ENCODE data around the gene ALCAM. TPM values are rescaled to one million over a fixed set of nuclear protein-coding genes. Genes with fewer than 3 reads are reported as not detected.

Gene ALCAM
- total RNA-seq, 3 donors from 2014 or later: 12.6 to 23.7 (median 14.8) TPM

DNA sequence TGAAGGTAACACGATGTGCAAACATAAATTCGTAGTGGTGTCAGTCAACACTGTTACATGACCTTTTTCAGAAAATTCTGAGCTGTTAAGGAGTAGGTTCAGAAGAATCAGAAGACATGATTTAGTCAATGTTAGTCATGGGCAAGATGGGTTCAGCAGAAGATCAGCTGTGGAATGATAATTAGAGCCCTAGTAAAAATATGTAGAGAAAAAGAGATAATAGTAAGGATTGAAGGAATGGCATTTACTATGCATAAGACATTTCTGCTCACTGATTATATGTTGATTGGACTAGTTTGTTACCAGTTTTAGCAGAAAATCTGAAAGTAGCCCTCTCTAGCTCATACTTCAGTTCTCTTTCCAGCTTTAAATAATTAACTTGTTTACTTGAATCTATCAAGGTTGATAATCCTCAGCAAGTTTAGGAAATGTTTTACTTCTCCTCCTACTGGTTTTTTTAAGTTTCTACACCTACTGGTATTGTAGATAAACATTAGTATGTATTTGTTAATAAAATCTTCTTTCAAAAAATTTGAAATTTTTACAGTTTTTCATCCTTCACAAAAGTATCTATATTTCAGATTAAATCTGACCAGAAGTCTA lies 98.6 kb downstream of the ALCAM start:
- intact Hi-C loops (cut with DNase I, micrococcal nuclease): no loop called here
- H3K4me3 ChIP-seq: no peak overlapping the region
- no peaks in the 10 kb centered on the region for H3K9me3 ChIP-seq
- no peaks in the 10 kb centered on the region for H3K4me1 ChIP-seq (ENCODE audit: low read depth)
- DNase-seq: no peak
- no peak for ATAC-seq
- TF ChIP-seq, protein P1, sequence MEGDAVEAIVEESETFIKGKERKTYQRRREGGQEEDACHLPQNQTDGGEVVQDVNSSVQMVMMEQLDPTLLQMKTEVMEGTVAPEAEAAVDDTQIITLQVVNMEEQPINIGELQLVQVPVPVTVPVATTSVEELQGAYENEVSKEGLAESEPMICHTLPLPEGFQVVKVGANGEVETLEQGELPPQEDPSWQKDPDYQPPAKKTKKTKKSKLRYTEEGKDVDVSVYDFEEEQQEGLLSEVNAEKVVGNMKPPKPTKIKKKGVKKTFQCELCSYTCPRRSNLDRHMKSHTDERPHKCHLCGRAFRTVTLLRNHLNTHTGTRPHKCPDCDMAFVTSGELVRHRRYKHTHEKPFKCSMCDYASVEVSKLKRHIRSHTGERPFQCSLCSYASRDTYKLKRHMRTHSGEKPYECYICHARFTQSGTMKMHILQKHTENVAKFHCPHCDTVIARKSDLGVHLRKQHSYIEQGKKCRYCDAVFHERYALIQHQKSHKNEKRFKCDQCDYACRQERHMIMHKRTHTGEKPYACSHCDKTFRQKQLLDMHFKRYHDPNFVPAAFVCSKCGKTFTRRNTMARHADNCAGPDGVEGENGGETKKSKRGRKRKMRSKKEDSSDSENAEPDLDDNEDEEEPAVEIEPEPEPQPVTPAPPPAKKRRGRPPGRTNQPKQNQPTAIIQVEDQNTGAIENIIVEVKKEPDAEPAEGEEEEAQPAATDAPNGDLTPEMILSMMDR (IDR thresholded peaks at IDR 0.05): no peak
- H3K36me3 ChIP-seq (ENCODE audit: low read depth): no peaks in the 10 kb centered on the region

GRCh38 chr3:105466072-105466471 lies 99.4 kb downstream of the ALCAM start:
- Histone ChIP-seq H3K9me3 (no peaks in the 10 kb centered on the region), H3K4me1 (ENCODE audit: low read depth) (no peaks in the 10 kb centered on the region), H3K36me3 (ENCODE audit: low read depth) (no peaks in the 10 kb centered on the region), H3K4me3 (no peak overlapping the region)
- TF ChIP-seq, protein P1 (IDR thresholded peaks at IDR 0.05): no peak
- no peak for ATAC-seq
- intact Hi-C loops (cut with DNase I, micrococcal nuclease): no loop called here
- no peak for DNase-seq

DNA sequence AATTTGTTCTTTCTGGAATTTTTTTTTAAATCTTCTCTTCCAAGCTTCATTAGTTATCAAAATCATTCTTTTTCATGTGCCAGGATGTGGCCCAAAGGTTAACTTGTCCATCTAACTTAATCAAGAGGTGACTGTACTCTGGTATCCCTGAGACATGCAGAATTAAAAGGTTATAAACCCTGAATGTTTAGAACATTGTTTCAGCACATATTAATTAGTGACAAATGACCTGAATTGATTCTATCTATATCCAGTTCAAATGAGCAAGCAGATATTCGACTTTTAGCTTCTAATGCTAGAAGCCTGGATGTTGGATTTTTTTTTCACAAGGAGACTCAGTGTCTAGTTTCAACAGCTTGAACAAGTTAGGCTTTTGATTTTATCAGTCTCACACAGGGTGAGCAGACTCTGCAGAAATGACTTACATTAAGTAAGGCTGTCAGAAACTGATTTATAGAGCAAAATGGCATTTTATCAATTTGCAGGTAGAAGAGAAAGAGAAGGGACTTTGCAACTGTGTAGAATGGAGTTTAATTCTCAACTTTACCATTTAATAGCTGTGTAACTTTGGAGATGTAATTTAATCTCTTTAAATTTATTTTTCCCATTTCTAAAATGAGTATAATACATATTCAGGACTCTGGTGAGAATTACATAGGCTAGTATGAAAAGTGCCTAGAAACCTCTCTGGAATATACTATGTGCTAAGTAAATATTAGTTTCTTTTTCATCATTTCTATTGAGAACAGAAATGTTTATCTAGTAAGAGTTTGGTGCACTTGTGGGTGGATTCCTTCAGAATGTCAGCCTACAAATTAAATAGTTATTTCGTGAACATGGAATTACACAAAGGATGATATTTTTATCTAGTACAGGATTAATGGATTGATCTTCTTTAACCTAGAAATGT lies 100.0 kb downstream of the ALCAM start:
- H3K36me3 ChIP-seq (ENCODE audit: low read depth): no peaks in the 10 kb centered on the region
- H3K9me3 ChIP-seq: no peaks in the 10 kb centered on the region
- TF ChIP-seq, protein P1 (IDR thresholded peaks at IDR 0.05): no peak
- ATAC-seq (no peak), DNase-seq (no peak)
- intact Hi-C loops (cut with DNase I, micrococcal nuclease): no loop called here
- no peaks in the 10 kb centered on the region for H3K4me1 ChIP-seq (ENCODE audit: low read depth)
- H3K4me3 ChIP-seq: no peak overlapping the region

- no peaks in the 10 kb centered on the region for H3K4me1 ChIP-seq (ENCODE audit: low read depth)
- no peak overlapping the region for H3K4me3 ChIP-seq
- intact Hi-C loops (cut with DNase I, micrococcal nuclease): no loop called here
- TF ChIP-seq, protein P1 (IDR thresholded peaks at IDR 0.05): no peak
- ATAC-seq (no peak), DNase-seq (no peak)
- no peaks in the 10 kb centered on the region for H3K36me3 ChIP-seq (ENCODE audit: low read depth)
- H3K9me3 ChIP-seq: no peaks in the 10 kb centered on the region
Measured at GRCh38 chr3:105470851-105471250, 104.1 kb downstream of the ALCAM start.

GRCh38 chr3:105473521-105474223 lies 107.0 kb downstream of the ALCAM start:
- TF ChIP-seq, protein P1 (IDR thresholded peaks at IDR 0.05): no peak
- ATAC-seq (no peak), DNase-seq (no peak)
- Histone ChIP-seq H3K4me3 (no peak overlapping the region), H3K36me3 (ENCODE audit: low read depth) (no peaks in the 10 kb centered on the region), H3K9me3 (no peaks in the 10 kb centered on the region), H3K4me1 (ENCODE audit: low read depth) (no peaks in the 10 kb centered on the region)
- intact Hi-C loops (cut with DNase I, micrococcal nuclease): no loop called here
